HUES48 (cell line): ENCODE results near the gene CAPS.
"Not testable (repeated sequence)": the region's sequence is repeated elsewhere in the genome, so short reads cannot be mapped to it uniquely, and the experiment has no call there.

Source experiments
- H3K27ac ChIP-seq: one replicate; pipeline ENCODE4 v1.7.0; 2013; ENCODE audit warnings: low read depth, low read length, inconsistent platforms
- H3K27me3 ChIP-seq: 2 replicates; pipeline ENCODE4 v1.6.1; 2013; ENCODE audit warnings: mild to moderate bottlenecking, low read length; ENCODE audit not compliant: control insufficient read depth, insufficient read depth
- H3K36me3 ChIP-seq: 2 replicates; pipeline ENCODE4 v1.6.1; 2013; ENCODE audit warnings: low read length; ENCODE audit not compliant: control insufficient read depth, insufficient read depth
- H3K4me1 ChIP-seq: 2 replicates; pipeline ENCODE4 v1.6.1; 2013; ENCODE audit warnings: mild to moderate bottlenecking, low read length; ENCODE audit not compliant: control insufficient read depth, insufficient read depth
- H3K4me3 ChIP-seq: 2 replicates; pipeline ENCODE4 v1.5.1; 2013; ENCODE audit warnings: mild to moderate bottlenecking, low read depth, low read length
- H3K9ac ChIP-seq: 2 replicates; pipeline ENCODE4 v1.6.1; 2013; ENCODE audit warnings: mild to moderate bottlenecking, low read depth, low read length, moderate library complexity
- H3K9me3 ChIP-seq: 2 replicates; pipeline ENCODE4 v1.6.1; 2013; ENCODE audit warnings: low read length; ENCODE audit not compliant: control insufficient read depth, insufficient read depth

The CAPS gene

DNA sequence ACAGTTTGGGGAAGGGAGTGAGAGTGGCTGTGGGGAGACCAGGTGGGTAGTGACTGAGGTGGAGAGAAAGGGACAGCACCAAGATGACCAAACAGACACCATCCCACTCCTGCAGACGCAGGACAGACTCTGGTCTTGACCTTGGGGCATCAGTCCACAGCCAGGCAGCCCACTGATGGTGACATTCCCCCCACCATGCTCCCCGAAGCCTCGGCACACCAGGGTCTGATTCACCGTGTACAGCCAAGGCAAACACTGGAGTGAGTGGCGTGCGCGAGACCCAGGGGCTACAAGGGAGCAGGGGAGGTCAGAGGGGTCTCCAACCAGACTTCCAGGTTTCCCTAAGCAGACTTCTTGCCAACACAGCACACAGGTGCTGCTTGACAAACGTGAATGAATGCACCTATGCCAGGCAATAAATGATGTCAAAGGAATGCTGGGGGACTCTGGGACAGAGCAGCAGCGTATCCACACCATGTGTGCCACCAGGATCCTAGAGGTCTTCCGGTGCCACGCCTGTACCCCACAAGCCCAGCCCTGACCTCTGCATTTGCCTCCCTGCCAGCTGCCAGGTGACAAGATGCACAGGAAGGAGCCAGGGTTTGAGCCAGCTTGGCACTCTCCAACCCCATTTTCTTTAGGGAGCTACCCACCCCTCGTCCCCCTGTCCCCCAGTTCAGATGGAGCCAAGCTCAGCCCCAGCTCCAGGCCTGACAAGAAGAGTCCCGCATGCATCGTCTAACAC, 45.4 kb downstream of the CAPS start:
- Histone ChIP-seq H3K4me1 (peaks cover 55% of the 10 kb centered on the region), H3K27me3 (no peaks in the 10 kb centered on the region), H3K36me3 (no peaks in the 10 kb centered on the region), H3K9ac (no peak overlapping the region), H3K27ac (no peak overlapping the region), H3K4me3 (no peak overlapping the region), H3K9me3 (no peaks in the 10 kb centered on the region)

DNA sequence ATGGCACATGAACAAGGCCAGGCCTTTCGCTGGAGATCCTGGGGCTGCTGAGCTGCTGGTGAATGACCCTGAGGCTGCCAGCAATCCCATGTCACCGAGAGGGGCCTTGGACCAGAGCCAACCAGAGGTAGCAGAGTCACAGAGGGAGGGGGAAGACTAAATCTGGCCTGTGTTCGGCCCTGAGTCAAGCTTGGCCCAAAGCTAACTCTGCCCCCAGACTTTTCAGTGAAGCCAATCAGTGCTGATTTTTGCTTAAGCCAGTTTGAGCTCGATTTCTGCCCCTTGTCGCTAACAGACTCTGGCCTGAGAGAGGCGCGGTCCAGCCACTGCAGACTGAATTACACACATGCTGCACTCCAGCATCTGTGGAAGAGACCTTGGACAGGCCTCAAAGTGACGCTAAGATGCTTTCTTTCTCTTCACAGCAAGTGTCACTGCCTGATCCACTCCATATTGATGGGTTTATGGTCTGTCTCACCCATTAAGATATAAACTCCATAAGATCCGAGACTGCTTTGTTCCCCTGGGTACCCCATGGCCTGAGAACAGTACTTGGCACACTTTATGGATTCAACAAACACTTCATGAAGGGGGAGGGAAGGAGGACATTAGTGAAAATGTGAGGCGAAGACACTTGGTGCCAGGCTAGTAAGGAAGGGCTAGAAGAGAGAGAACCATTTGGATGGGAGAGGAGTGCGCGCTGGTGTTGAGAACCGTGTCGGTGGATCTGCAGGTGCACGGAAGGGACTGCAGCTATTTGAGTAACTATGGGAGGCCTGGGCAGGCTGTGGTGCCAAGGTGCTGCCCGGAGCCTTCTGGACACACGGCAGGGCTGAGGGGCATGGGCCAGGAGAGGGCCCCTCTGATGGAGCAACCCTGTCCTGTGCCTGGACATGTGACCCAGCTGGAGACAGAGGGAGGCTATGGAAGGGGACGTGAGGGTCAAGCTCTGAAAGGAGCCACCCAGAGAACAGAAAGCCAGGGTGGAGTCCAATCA, 46.2 kb downstream of the CAPS start:
- H3K4me1 ChIP-seq = peaks cover 51% of the 10 kb centered on the region
- H3K36me3 ChIP-seq = no peaks in the 10 kb centered on the region
- no peak overlapping the region for H3K4me3 ChIP-seq
- no peak overlapping the region for H3K9ac ChIP-seq
- H3K27ac ChIP-seq = no peak overlapping the region
- H3K9me3 ChIP-seq = no peaks in the 10 kb centered on the region
- H3K27me3 ChIP-seq = no peaks in the 10 kb centered on the region

DNA sequence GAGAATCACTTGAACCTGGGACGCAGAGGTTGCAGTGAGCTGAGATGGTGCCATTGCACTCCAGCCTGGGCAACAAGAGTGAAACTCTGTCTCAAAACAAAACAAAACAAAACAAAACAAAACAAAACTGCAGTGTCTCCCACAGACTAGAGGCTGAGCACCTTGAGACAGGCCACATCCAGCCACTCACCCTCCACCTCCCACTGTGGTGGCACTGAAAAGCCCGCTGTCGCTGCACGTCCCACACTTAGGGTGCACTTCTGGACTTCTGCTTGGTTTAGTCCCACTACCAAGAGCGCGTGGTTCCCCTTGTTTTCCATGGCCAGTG, 47.6 kb downstream of the CAPS start:
- not testable (repeated sequence) for H3K27me3 ChIP-seq, H3K4me3 ChIP-seq, H3K36me3 ChIP-seq, H3K9me3 ChIP-seq, H3K9ac ChIP-seq
- H3K4me1 ChIP-seq = peaks cover 41% of the 10 kb centered on the region
- H3K27ac ChIP-seq = peak overlapping the region; percentile 32

DNA sequence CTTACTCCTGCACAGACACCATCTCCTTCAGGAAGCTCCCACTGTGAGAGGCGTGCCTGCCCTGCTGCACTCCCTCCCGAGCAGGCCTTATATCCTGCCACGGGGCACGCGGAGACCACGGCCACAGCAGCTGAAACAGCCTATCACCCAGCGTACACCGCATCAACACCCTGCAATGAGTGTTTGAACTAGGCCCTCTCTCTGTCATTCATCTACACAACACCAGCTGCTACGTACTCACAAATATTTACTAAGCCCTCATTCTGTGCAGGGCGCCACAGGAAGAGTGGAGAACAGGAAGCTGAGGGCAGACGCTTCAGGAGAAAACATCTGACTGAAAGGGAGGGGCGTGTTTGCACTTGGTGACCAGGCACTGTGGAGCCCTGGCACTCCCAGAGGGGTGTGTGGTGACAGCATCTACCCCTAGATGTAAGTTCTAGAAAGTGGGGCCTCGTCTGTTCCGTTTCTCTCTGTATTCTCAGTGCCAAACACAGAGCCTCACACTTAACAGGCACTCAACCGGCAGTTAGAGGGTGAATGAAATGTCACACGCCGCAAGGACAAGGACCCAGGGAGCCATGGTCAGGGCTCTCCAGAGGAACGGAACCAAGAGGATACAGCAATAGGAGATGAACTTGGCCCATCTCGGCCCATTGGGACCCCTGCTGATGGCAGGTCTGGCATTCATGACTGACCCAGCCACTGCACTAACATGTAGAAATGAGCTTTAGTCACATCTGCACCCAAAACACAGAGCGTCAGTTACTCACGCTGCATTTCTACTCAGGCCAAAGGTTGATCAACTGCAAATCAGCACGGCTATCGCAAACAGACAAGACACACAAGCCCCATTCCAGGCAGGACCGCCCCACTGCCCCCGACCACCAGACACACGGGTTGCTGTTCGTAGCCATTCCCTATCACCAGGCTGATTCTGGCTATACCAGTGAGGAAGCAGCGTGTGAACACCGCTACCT, 48.2 kb downstream of the CAPS start:
- no peaks in the 10 kb centered on the region for H3K9me3 ChIP-seq
- H3K36me3 ChIP-seq = peaks cover 7% of the 10 kb centered on the region
- peak overlapping the region; percentile 60 for H3K27ac ChIP-seq
- H3K4me3 ChIP-seq = no peak overlapping the region
- peaks cover 35% of the 10 kb centered on the region for H3K4me1 ChIP-seq
- H3K27me3 ChIP-seq = no peaks in the 10 kb centered on the region
- H3K9ac ChIP-seq = no peak overlapping the region

DNA sequence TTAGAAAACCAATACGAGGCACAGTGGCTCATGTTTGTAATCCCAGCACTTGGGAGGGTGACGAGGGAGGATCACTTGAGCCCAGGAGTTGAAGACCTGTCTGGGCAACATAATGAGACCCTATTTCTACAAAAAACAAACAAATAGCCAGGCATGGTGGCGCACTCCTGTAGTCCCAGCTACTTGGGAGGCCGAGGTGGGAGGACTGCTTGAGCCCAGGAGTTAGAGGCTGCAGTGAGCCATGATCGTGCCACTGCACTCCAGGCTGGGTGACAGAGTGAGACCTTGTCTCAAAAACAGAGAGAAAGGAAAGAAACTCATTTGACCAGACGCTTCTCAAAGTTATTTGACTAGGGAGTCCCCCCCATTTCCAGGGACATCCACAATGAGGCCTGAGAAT, 49.2 kb downstream of the CAPS start:
- peaks cover 29% of the 10 kb centered on the region for H3K4me1 ChIP-seq
- not testable (repeated sequence) for H3K36me3 ChIP-seq, H3K9ac ChIP-seq, H3K27ac ChIP-seq, H3K9me3 ChIP-seq, H3K4me3 ChIP-seq, H3K27me3 ChIP-seq

DNA sequence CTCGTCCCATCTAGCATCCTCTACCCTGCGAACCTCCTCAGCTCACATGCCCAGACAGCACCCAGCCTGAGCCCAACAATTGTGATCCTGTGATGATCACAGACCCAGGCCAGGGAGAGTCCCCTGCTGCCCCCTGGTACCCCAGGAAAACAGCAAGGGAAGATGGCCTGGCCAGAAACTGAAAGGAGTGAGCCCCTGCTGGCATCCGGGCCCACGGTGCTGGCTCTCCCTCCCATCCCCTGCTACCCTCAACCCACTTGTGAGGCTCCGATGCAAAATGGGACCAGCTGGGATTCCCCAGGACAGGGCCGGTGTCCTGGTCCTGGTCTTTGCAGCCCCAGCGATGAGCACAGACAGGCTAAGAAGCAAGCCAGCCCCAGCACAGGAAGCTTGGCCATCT, 49.8 kb downstream of the CAPS start:
- Histone ChIP-seq H3K36me3 (peaks cover 7% of the 10 kb centered on the region), H3K27me3 (no peaks in the 10 kb centered on the region), H3K4me3 (no peak overlapping the region), H3K27ac (no peak overlapping the region), H3K9me3 (no peaks in the 10 kb centered on the region), H3K4me1 (peaks cover 29% of the 10 kb centered on the region), H3K9ac (no peak overlapping the region)

DNA sequence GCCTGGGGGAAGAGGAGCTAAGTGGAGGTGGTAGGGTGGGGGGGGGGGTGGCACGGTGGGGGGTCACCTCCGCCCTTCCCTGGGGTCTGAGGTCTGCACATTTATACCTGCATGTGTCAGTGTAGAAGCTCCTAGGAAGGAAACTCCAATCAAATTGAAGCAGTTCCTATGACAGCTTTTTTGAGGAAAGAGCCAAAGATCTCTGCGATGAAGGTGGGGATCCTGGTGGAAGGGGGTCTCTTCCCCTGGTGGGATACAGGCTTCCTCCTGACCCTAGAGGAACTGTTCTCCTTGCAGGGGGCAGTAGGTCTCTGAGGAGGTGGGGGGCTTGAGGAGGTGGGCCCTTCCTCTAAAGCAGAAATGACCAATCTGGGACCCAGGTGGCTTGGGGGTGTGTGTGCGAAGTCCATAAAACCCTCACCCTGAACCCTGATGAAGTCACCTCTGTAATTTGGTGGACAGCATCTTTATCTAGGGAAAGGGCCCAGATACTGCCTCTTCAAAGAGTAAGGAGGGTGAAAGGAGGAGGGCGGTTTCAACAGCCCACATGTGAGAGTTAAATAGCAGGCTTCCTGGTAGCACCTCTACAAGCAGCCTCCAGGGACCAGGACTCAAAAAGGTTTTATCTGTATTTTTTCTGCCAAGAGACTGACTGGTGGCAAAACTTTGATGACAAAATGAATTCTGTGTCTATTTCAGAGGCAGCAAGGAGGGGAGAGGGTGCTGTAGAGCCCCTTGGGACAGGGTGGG, 50.9 kb downstream of the CAPS start:
- Histone ChIP-seq H3K27ac (no peak overlapping the region), H3K27me3 (no peaks in the 10 kb centered on the region), H3K9me3 (no peaks in the 10 kb centered on the region), H3K9ac (no peak overlapping the region), H3K36me3 (peaks cover 7% of the 10 kb centered on the region), H3K4me3 (no peak overlapping the region), H3K4me1 (peaks cover 28% of the 10 kb centered on the region)
